ENCODE results near the gene GOLGA1. TPM values are rescaled to one million over a fixed set of nuclear protein-coding genes. Genes with fewer than 3 reads are reported as not detected.
A peak's percentile ranks its signal among the peaks of the same experiment; 100 is the strongest.

Gene GOLGA1
- polyA plus RNA-seq, 3 donors = 3.1 to 15.7 (median 8.0) TPM

- TF ChIP-seq, protein P1, sequence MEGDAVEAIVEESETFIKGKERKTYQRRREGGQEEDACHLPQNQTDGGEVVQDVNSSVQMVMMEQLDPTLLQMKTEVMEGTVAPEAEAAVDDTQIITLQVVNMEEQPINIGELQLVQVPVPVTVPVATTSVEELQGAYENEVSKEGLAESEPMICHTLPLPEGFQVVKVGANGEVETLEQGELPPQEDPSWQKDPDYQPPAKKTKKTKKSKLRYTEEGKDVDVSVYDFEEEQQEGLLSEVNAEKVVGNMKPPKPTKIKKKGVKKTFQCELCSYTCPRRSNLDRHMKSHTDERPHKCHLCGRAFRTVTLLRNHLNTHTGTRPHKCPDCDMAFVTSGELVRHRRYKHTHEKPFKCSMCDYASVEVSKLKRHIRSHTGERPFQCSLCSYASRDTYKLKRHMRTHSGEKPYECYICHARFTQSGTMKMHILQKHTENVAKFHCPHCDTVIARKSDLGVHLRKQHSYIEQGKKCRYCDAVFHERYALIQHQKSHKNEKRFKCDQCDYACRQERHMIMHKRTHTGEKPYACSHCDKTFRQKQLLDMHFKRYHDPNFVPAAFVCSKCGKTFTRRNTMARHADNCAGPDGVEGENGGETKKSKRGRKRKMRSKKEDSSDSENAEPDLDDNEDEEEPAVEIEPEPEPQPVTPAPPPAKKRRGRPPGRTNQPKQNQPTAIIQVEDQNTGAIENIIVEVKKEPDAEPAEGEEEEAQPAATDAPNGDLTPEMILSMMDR (IDR thresholded peaks at IDR 0.05) = no peak
- Mint-ChIP-seq H3K27me3 (ENCODE audit: low read depth in 3 of 3) (peaks cover 0 to 2% (median 0%) of the 10 kb centered on the region in 3 donors), H3K36me3 (peaks cover 21% of the 10 kb centered on the region in 2 donors), H3K4me1 (peaks cover 42% of the 10 kb centered on the region), H3K4me3 (no peak overlapping the region), H3K9me3 (no peaks in the 10 kb centered on the region), H3K27ac (peak overlapping the region in 4 of 7 donors; percentile 18 to 53 (median 38))
- Histone ChIP-seq H3K9ac (ENCODE audit: insufficient read depth, low read length, poor library complexity, severe bottlenecking) (no peak overlapping the region), H3K27ac (ENCODE audit: low read depth in 1 of 2, low read length in 2 of 2) (no peak overlapping the region), H3K4me2 (replicated peaks; ENCODE audit: extremely low read depth, low read length, poor library complexity, severe bottlenecking) (no peak overlapping the region), H4K20me1 (ENCODE audit: insufficient read depth, low read length) (peaks cover 30% of the 10 kb centered on the region), H2AFZ (ENCODE audit: insufficient read depth, low read depth, low read length, poor library complexity, severe bottlenecking) (no peak overlapping the region), H3K4me1 (ENCODE audit: control insufficient read depth in 1 of 2, insufficient read depth in 2 of 2, low read length in 2 of 2) (peaks cover 34 to 39% of the 10 kb centered on the region in 2 donors), H3K4me3 (replicated peaks in 1 of 3; ENCODE audit: low read depth in 2 of 3, low read length in 3 of 3) (no peak overlapping the region), H3K36me3 (replicated peaks in 1 of 2; ENCODE audit: control insufficient read depth in 1 of 2, insufficient read depth in 2 of 2, low read length in 2 of 2) (peaks cover 21 to 25% of the 10 kb centered on the region in 2 donors), H3K9me3 (replicated peaks in 1 of 2; ENCODE audit: control insufficient read depth in 1 of 2, insufficient read depth in 1 of 2, low read length in 2 of 2) (no peaks in the 10 kb centered on the region), H3K27me3 (ENCODE audit: control insufficient read depth in 2 of 2, insufficient read depth in 2 of 2, low read length in 2 of 2) (no peaks in the 10 kb centered on the region), H3K79me2 (ENCODE audit: insufficient read depth, low read length) (peaks cover 41% of the 10 kb centered on the region)
- no peak for DNase-seq
- intact Hi-C loops (cut with micrococcal nuclease) = loop anchor here (5.0 to 10.0 kb wide), 2 partner anchors 79 to 281 kb away; partner anchors contain the start of genes GOLGA1 (in 2 of the 2) and SCAI (in 1 of the 2)
- WGBS (ENCODE audit: insufficient coverage) = 80% methylated on average over 4 of the region's 7 CpGs
Measured at GRCh38 chr9:124863371-124863871, 77.5 kb downstream of the GOLGA1 start.

DNA sequence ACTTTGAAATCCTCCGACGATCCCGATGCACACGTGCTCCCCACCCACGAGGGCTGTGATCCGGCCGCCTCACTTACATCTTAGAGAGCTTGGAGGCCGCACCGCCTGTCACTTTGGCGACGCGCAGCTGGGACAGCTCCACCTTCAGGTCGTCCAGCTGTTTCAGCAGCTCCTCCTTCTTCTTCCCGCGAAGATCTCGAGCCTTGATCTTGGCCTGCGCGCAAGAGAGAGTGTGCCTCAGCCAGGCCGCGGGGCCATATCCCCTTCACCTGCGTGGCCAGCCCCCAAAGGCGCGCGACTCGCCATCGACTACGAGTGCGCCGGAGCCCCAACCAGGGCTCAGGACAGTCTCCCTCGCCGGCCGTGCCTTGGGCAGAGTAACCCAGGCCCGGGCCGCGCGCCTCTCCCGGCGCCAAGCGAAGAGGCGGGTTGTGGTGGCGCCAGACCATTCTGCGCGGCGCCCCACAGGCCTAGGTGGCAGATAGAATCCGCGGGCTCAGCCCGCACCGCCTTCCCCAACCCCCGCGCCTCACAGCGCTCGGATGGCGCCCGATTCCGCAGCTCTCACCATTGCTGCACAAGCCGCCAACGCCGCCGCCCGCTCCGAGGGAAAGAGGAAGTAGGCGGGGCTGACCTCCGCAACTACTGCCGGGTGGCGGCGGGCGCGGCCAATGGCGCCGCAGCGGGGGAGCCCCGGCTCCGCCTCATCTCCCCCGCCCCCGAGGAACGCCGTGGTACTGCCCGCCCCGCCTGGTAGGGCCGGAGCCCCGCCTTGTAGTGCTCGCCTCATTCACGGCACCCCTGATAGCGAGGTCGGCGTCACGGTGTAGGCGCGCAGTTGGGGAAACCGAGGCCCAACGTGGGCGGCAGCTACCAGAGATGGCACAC is 79.3 kb downstream of the GOLGA1 start, which contains the start of the genes ARPC5L and RPL35:
Gene ARPC5L (plus strand): TSS at position 789 of the 888 bp plus-strand sequence. CDS start 7,161 bp downstream, outside the sequence.
Gene RPL35 (minus strand): TSS at position 616 of the 888 bp plus-strand sequence. CDS start 45 bp downstream, at position 571.
- peak; percentile 91 to 93 (median 92) for DNase-seq
- intact Hi-C loops (cut with micrococcal nuclease) = loop anchor here (5.0 to 10.0 kb wide), 2 partner anchors 81 to 283 kb away; partner anchors contain the start of genes GOLGA1 (in 2 of the 2) and SCAI (in 1 of the 2)
- Mint-ChIP-seq H3K4me3 (peak within 1 kb of the TSS; percentile 90 to 96), H3K4me1 (peaks cover 34% of the 10 kb centered on the region), H3K9me3 (no peaks in the 10 kb centered on the region), H3K27ac (peak within 1 kb of the TSS; percentile 85 to 96 (median 94)), H3K27me3 (ENCODE audit: low read depth in 3 of 3) (peaks cover 0 to 2% (median 0%) of the 10 kb centered on the region in 3 donors), H3K36me3 (peaks cover 36 to 39% of the 10 kb centered on the region in 2 donors)
- Histone ChIP-seq H4K20me1 (ENCODE audit: insufficient read depth, low read length) (peaks cover 48% of the 10 kb centered on the region), H2AFZ (ENCODE audit: insufficient read depth, low read depth, low read length, poor library complexity, severe bottlenecking) (peak within 1 kb of the TSS; percentile 80), H3K4me1 (ENCODE audit: control insufficient read depth in 1 of 2, insufficient read depth in 2 of 2, low read length in 2 of 2) (peaks cover 26 to 30% of the 10 kb centered on the region in 2 donors), H3K9ac (ENCODE audit: insufficient read depth, low read length, poor library complexity, severe bottlenecking) (peak within 1 kb of the TSS; percentile 92), H3K27ac (ENCODE audit: low read depth in 1 of 2, low read length in 2 of 2) (peak within 1 kb of the TSS; percentile 90 to 91), H3K36me3 (replicated peaks in 1 of 2; ENCODE audit: control insufficient read depth in 1 of 2, insufficient read depth in 2 of 2, low read length in 2 of 2) (peaks cover 38 to 44% of the 10 kb centered on the region in 2 donors), H3K79me2 (ENCODE audit: insufficient read depth, low read length) (peaks cover 30% of the 10 kb centered on the region), H3K9me3 (replicated peaks in 1 of 2; ENCODE audit: control insufficient read depth in 1 of 2, insufficient read depth in 1 of 2, low read length in 2 of 2) (no peaks in the 10 kb centered on the region), H3K4me2 (replicated peaks; ENCODE audit: extremely low read depth, low read length, poor library complexity, severe bottlenecking) (peak within 1 kb of the TSS; percentile 75), H3K4me3 (replicated peaks in 1 of 3; ENCODE audit: low read depth in 2 of 3, low read length in 3 of 3) (peak within 1 kb of the TSS; percentile 79 to 90 (median 83)), H3K27me3 (ENCODE audit: control insufficient read depth in 2 of 2, insufficient read depth in 2 of 2, low read length in 2 of 2) (no peaks in the 10 kb centered on the region)
- under 1% methylated on average over 92 of the region's 92 CpGs for WGBS (ENCODE audit: insufficient coverage)
- TF ChIP-seq, protein P1 (IDR thresholded peaks at IDR 0.05) = peak; percentile 55
